Loucy (cell line): ENCODE measurements around the gene LHFPL2.

ENCODE experiments used
- H2AFZ ChIP-seq: fragments of 200-600 bp; sonication (generic); 2 replicates; pipeline ENCODE4 v1.6.0; 2016; ENCODE audit warnings: antibody characterized with exemption, mild to moderate bottlenecking, low read length, moderate library complexity
- H3F3A ChIP-seq: fragments of 200-600 bp; 2 replicates; pipeline ENCODE4 v1.6.0; 2016; ENCODE audit warnings: antibody characterized with exemption, low read depth, mild to moderate bottlenecking
- H3K27me3 ChIP-seq: fragments of 200-600 bp; sonication (generic); 2 replicates; pipeline ENCODE4 v1.6.1; 2014; ENCODE audit warnings: low read length, mild to moderate bottlenecking; ENCODE audit not compliant: insufficient read depth, poor library complexity, severe bottlenecking
- H3K36me3 ChIP-seq: fragments of 200-600 bp; sonication (generic); 2 replicates; pipeline ENCODE4 v1.6.1; 2016; ENCODE audit warnings: low read length; ENCODE audit not compliant: insufficient read depth
- H3K4me1 ChIP-seq: fragments of 200-600 bp; sonication (generic); 2 replicates; pipeline ENCODE4 v1.5.1; 2014; ENCODE audit warnings: low read length, mild to moderate bottlenecking; ENCODE audit not compliant: insufficient read depth, poor library complexity, severe bottlenecking
- H3K4me2 ChIP-seq: fragments of 200-600 bp; sonication (generic); 2 replicates; pipeline ENCODE4 v1.6.0; 2014; ENCODE audit warnings: antibody characterized with exemption, low read length, low read depth, mild to moderate bottlenecking; ENCODE audit not compliant: poor library complexity, severe bottlenecking
- H3K4me3 ChIP-seq: fragments of 200-600 bp; sonication (generic); 2 replicates; pipeline ENCODE4 v1.5.1; 2014; ENCODE audit warnings: low read length, mild to moderate bottlenecking, mixed read lengths; ENCODE audit not compliant: poor library complexity, severe bottlenecking
- H3K79me2 ChIP-seq: fragments of 200-600 bp; sonication (generic); 2 replicates; pipeline ENCODE4 v1.6.1; 2014; ENCODE audit warnings: low read length; ENCODE audit not compliant: insufficient read depth
- H3K9ac ChIP-seq: fragments of 200-600 bp; sonication (generic); 2 replicates; pipeline ENCODE4 v1.6.0; 2014; ENCODE audit warnings: mild to moderate bottlenecking, low read depth, low read length, moderate library complexity; ENCODE audit not compliant: poor library complexity, severe bottlenecking
- H3K9me2 ChIP-seq: fragments of 200-600 bp; sonication (generic); replicated peaks from 2 replicates; pipeline ENCODE4 v1.6.1; 2016; ENCODE audit warnings: low read depth, low read length, mixed read lengths
- H3K9me3 ChIP-seq: fragments of 200-600 bp; sonication (generic); 2 replicates; pipeline ENCODE4 v1.6.1; 2014; ENCODE audit warnings: mild to moderate bottlenecking, antibody characterized with exemption, low read length, low read depth; ENCODE audit not compliant: insufficient read depth
- H4K20me1 ChIP-seq: fragments of 200-600 bp; sonication (generic); 2 replicates; pipeline ENCODE4 v1.6.0; 2014; ENCODE audit warnings: antibody characterized with exemption, low read length, mild to moderate bottlenecking; ENCODE audit not compliant: insufficient read depth, poor library complexity, severe bottlenecking
- CTCF ChIP-seq: fragments of 200-600 bp; sonication (generic); conservative IDR thresholded peaks from 2 replicates; pipeline ENCODE4 v1.5.1; 2014; ENCODE audit warnings: mild to moderate bottlenecking, antibody characterized with exemption, low read length
- EZH2phosphoT487 ChIP-seq: fragments of 200-600 bp; IDR thresholded peaks from 2 replicates; pipeline ENCODE4 v1.6.1; 2018; ENCODE audit warnings: antibody characterized with exemption, mild to moderate bottlenecking, moderate library complexity, borderline replicate concordance

LHFPL2 gene

GRCh38 chr5:78554670-78555069 is 93.9 kb downstream of the LHFPL2 start:
- H3K9me3 ChIP-seq = no peaks in the 10 kb centered on the region
- H3K9ac ChIP-seq = no peak overlapping the region
- no peaks in the 10 kb centered on the region for H3K9me2 ChIP-seq
- no peaks in the 10 kb centered on the region for H3F3A ChIP-seq
- no peaks in the 10 kb centered on the region for H4K20me1 ChIP-seq
- H2AFZ ChIP-seq = no peak overlapping the region
- no peaks in the 10 kb centered on the region for H3K27me3 ChIP-seq
- H3K79me2 ChIP-seq = no peaks in the 10 kb centered on the region
- no peak overlapping the region for H3K4me3 ChIP-seq
- H3K36me3 ChIP-seq = no peaks in the 10 kb centered on the region
- TF ChIP-seq EZH2phosphoT487 (no peak), CTCF (no peak)
- no peak overlapping the region for H3K4me2 ChIP-seq
- H3K4me1 ChIP-seq = no peaks in the 10 kb centered on the region

- Histone ChIP-seq H3K79me2 (no peaks in the 10 kb centered on the region), H3K4me2 (no peak overlapping the region), H3K36me3 (no peaks in the 10 kb centered on the region), H3K9me3 (no peaks in the 10 kb centered on the region), H3K9me2 (no peaks in the 10 kb centered on the region), H3K9ac (no peak overlapping the region), H2AFZ (no peak overlapping the region), H3K27me3 (no peaks in the 10 kb centered on the region), H4K20me1 (no peaks in the 10 kb centered on the region), H3K4me3 (no peak overlapping the region), H3F3A (no peaks in the 10 kb centered on the region), H3K4me1 (no peaks in the 10 kb centered on the region)
- no peak for TF ChIP-seq CTCF
Measured at GRCh38 chr5:78553580-78554353, 94.8 kb downstream of the LHFPL2 start.

- Histone ChIP-seq H3K79me2 (no peaks in the 10 kb centered on the region), H4K20me1 (no peaks in the 10 kb centered on the region), H3K4me1 (no peaks in the 10 kb centered on the region), H3K9ac (no peak overlapping the region), H3K9me3 (no peaks in the 10 kb centered on the region), H3K4me2 (no peak overlapping the region), H3K27me3 (no peaks in the 10 kb centered on the region), H3F3A (no peaks in the 10 kb centered on the region), H3K9me2 (no peaks in the 10 kb centered on the region), H3K36me3 (no peaks in the 10 kb centered on the region), H2AFZ (no peak overlapping the region), H3K4me3 (no peak overlapping the region)
- TF ChIP-seq EZH2phosphoT487 (no peak), CTCF (no peak)
Measured at GRCh38 chr5:78552729-78553342, 95.7 kb downstream of the LHFPL2 start.
